Osteocyte (in vitro differentiated cells): Measurements from ENCODE around the gene C1orf122. TPM values are rescaled to one million over a fixed set of nuclear protein-coding genes. Genes with fewer than 3 reads are reported as not detected.

Source experiments
- DNase-seq: peaks from one replicate; pipeline ENCODE4 v3.0.0; 2021; ENCODE audit warnings: mixed read lengths; ENCODE audit not compliant: unreplicated experiment; ENCODE audit errors: extremely low spot score
- H3K27ac Mint-ChIP-seq: one replicate; pipeline ENCODE4 v1.8.0; 2021; ENCODE audit warnings: mild to moderate bottlenecking, mixed read lengths; ENCODE audit not compliant: unreplicated experiment
- H3K27me3 Mint-ChIP-seq: one replicate; pipeline ENCODE4 v1.8.0; 2021; ENCODE audit warnings: mixed read lengths; ENCODE audit not compliant: unreplicated experiment
- H3K36me3 Mint-ChIP-seq: one replicate; pipeline ENCODE4 v1.8.0; 2021; ENCODE audit warnings: mixed read lengths; ENCODE audit not compliant: unreplicated experiment
- H3K4me1 Mint-ChIP-seq: one replicate; pipeline ENCODE4 v1.8.0; 2021; ENCODE audit warnings: mixed read lengths; ENCODE audit not compliant: unreplicated experiment
- H3K4me3 Mint-ChIP-seq: one replicate; pipeline ENCODE4 v1.8.0; 2021; ENCODE audit warnings: mild to moderate bottlenecking, moderate library complexity, mixed read lengths; ENCODE audit not compliant: unreplicated experiment
- H3K9me3 Mint-ChIP-seq: one replicate; pipeline ENCODE4 v1.8.0; 2021; ENCODE audit warnings: mixed read lengths; ENCODE audit not compliant: unreplicated experiment
- total RNA-seq: library from RNA; stranded (reverse); gene quantifications from 2 replicates; pipeline ENCODE4 v1.2.1, GENCODE V29; 2021
- TF ChIP-seq, protein P1 (sequence below): fragments of 200-600 bp; sonication (generic); IDR thresholded peaks from 2 replicates; pipeline ENCODE4 v1.5.0; 2021; ENCODE audit warnings: antibody characterized with exemption, mild to moderate bottlenecking, moderate library complexity

C1orf122 gene
- total RNA-seq, 1 donor from 2014 or later = 55.0 TPM

DNA sequence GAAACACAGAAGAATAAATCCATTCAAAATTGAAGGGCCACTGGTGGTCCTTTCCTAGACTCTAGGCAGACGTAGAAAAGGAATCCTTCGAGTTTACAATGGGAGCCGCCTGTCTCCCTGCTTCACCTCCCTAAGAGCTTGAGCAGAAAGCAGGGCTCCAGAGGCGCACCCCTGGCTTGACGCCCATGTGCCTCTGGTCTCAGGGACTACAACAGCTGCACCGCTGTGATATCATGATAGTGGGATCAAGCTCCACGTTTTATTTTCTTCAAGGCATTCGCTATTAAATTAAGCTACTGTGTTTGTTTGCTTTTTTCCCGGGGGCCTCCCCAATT is 403 bp upstream of the C1orf122 start:
- peaks cover 32% of the 10 kb centered on the region for H3K4me1 Mint-ChIP-seq

DNA sequence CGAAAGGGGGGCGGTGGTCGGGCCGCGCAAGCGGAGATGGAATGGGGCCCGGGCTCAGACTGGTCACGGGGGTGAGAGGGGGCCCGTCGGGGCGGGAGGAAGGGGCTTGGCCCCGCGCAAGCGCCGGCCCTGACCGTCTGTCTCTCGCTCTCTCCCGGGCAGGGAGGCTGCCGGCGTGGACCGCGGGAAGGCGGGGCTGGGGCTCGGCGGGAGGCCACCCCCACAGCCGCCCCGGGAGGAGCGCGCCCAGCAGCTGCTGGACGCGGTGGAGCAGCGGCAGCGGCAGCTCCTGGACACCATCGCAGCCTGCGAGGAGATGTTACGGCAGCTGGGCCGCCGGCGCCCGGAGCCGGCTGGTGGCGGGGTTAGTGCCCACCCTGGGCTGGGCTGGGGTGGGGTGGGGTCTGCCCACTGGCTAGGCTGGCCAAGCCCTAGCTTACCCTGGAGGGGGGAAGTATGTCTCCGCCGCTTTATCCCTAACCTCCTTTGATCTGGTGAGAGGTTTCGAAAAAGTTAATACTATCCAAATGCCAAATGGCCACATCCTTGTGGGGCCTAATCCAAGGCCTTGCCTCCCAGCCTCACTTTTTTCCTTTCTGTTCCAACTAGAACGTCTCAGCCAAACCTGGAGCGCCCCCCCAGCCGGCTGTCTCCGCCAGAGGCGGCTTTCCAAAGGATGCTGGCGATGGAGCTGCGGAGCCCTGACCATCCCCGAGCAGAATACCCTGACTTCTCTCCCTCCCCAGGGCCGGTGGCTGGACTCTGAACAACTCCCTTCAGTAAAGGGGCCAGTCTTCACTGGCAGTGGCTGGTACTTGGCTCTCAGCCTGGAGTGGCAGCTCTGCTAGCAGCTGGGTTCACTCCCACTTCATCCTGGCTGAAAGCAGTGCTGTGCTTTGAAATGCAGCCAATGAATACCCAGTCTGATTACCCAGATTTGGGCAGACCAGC is 1.1 kb downstream of the C1orf122 start:
- peaks cover 15% of the 10 kb centered on the region for H3K36me3 Mint-ChIP-seq
- H3K9me3 Mint-ChIP-seq = no peaks in the 10 kb centered on the region
- H3K4me3 Mint-ChIP-seq = peak overlapping the region; percentile 88
- peak overlapping the region; percentile 97 for H3K27ac Mint-ChIP-seq
- peak; percentile 94 for DNase-seq
- H3K27me3 Mint-ChIP-seq = no peaks in the 10 kb centered on the region
- TF ChIP-seq, protein P1, sequence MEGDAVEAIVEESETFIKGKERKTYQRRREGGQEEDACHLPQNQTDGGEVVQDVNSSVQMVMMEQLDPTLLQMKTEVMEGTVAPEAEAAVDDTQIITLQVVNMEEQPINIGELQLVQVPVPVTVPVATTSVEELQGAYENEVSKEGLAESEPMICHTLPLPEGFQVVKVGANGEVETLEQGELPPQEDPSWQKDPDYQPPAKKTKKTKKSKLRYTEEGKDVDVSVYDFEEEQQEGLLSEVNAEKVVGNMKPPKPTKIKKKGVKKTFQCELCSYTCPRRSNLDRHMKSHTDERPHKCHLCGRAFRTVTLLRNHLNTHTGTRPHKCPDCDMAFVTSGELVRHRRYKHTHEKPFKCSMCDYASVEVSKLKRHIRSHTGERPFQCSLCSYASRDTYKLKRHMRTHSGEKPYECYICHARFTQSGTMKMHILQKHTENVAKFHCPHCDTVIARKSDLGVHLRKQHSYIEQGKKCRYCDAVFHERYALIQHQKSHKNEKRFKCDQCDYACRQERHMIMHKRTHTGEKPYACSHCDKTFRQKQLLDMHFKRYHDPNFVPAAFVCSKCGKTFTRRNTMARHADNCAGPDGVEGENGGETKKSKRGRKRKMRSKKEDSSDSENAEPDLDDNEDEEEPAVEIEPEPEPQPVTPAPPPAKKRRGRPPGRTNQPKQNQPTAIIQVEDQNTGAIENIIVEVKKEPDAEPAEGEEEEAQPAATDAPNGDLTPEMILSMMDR = no peak
- peaks cover 32% of the 10 kb centered on the region for H3K4me1 Mint-ChIP-seq

More for the DNA sequence above, 403 bp upstream of the C1orf122 start:
- peaks cover 27% of the 10 kb centered on the region for H3K36me3 Mint-ChIP-seq
- peak overlapping the region; percentile 77 for H3K4me3 Mint-ChIP-seq
- H3K9me3 Mint-ChIP-seq = no peaks in the 10 kb centered on the region
- H3K27ac Mint-ChIP-seq = peak overlapping the region; percentile 75
- no peak for DNase-seq
- no peaks in the 10 kb centered on the region for H3K27me3 Mint-ChIP-seq
- TF ChIP-seq, protein P1 = no peak

DNA sequence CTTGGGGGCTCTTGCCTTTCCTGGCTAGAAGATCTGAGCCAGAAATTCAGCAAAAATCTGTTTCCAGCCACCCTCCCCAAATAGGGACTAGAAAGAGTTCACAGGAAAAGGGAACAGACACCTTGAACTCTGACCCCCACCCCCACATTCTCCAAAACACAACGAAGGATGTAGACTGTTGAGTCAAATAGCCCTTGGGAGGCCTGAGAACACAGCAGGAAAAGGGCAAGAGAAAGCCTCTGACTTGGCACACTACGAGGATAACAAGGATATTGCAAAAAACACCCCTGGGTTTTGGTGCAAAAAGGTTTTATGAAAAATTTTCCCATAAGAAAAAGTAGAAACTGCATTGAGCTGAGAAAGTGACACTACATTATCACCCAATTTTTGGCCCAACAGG is 2.4 kb downstream of the C1orf122 start:
- no peaks in the 10 kb centered on the region for H3K9me3 Mint-ChIP-seq
- H3K4me3 Mint-ChIP-seq = no peak overlapping the region
- peaks cover 6% of the 10 kb centered on the region for H3K36me3 Mint-ChIP-seq
- peaks cover 32% of the 10 kb centered on the region for H3K4me1 Mint-ChIP-seq
- H3K27me3 Mint-ChIP-seq = no peaks in the 10 kb centered on the region
- DNase-seq = no peak
- TF ChIP-seq, protein P1 = no peak
- H3K27ac Mint-ChIP-seq = peak overlapping the region; percentile 56

DNA sequence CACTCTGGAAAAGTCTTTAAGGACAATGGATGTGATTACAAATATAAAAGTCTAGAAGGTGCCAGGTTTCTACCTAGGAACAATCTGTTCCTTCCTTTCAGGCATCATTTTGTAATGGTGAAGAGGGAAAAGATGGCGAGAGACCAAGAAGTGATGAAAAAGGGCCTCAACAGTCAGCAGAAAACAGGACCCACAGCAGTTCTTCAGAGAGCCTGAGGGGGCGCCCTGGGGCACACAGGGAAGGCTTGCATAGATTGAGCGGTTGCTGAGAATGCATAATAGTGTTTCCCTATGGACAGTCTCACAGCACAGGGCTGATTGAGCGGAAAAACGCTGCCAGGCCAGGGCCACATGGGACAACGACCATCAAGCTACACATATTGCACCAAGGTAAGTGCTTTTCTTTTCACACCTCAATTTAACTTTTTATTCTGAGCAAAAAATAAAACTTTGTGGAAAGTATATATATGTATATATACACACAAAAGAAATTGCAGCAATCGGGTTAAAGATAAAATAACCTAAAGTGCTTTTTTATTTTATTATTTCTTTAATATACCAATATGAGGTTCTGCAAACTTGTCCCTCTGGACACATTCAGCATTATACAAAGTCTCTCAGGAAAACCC is 3.6 kb downstream of the C1orf122 start:
- peak; percentile 91 for DNase-seq
- Mint-ChIP-seq H3K36me3 (no peaks in the 10 kb centered on the region), H3K4me3 (no peak overlapping the region), H3K4me1 (peaks cover 31% of the 10 kb centered on the region), H3K9me3 (no peaks in the 10 kb centered on the region), H3K27me3 (no peaks in the 10 kb centered on the region), H3K27ac (peak overlapping the region; percentile 65)
- TF ChIP-seq, protein P1 = peak; percentile 74

DNA sequence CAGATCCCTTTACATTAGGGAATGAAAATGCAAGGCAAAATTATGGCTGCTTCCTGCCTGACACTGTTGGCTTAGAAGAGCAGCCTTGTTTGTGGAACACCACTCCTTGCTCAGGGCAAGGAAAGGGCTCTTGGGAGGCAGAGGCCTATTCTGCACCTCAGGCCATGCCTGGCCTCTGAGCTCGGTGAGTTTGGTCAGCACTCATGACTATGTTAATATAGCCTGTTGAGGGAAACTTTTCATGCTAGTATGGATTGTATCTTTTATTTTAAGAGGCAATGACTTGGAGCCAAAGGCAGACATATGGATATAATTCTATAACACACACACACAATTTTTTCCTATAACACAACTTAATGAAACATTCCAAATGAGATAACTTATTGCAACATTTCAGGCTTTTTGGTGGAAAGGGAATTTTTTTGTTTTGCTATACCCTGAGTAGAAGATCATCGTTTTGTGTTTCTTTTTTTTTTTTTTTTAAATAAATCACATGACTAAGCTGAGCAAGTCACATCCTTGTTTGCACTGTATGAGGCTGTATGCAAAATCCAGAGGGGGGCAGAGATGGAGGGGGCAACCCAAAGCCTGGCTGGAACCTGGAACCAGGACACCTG is 6.0 kb downstream of the C1orf122 start:
- no peaks in the 10 kb centered on the region for H3K36me3 Mint-ChIP-seq
- TF ChIP-seq, protein P1 = no peak
- no peak overlapping the region for H3K27ac Mint-ChIP-seq
- no peaks in the 10 kb centered on the region for H3K27me3 Mint-ChIP-seq
- DNase-seq = no peak
- H3K4me1 Mint-ChIP-seq = peaks cover 23% of the 10 kb centered on the region
- H3K4me3 Mint-ChIP-seq = no peak overlapping the region
- no peaks in the 10 kb centered on the region for H3K9me3 Mint-ChIP-seq
